Upper lobe of right lung (tissue), 1 donor: Measurements from ENCODE around the gene TRMT10B. TPM values are rescaled to one million over a fixed set of nuclear protein-coding genes. Genes with fewer than 3 reads are reported as not detected.
"Not testable (repeated sequence)": the region's sequence is repeated elsewhere in the genome, so short reads cannot be mapped to it uniquely, and the experiment has no call there.

ENCODE experiments used
- ATAC-seq: fragments of 200-7000 bp; cut with Tn5 transposase; one replicate; pipeline ENCODE4 v1.9.1; 2020; ENCODE audit warnings: mild to moderate bottlenecking, moderate library complexity
- DNase-seq: peaks from one replicate; pipeline ENCODE4 v3.0.0-alpha.2; 2020
- H3K27ac ChIP-seq: fragments of 200-600 bp; one replicate; pipeline ENCODE4 v1.8.0; 2022
- H3K27me3 ChIP-seq: fragments of 200-600 bp; one replicate; pipeline ENCODE4 v1.8.0; 2022; ENCODE audit warnings: mild to moderate bottlenecking
- H3K36me3 ChIP-seq: fragments of 200-600 bp; one replicate; pipeline ENCODE4 v1.8.0; 2022
- H3K4me1 ChIP-seq: fragments of 200-600 bp; one replicate; pipeline ENCODE4 v1.8.0; 2022
- H3K4me3 ChIP-seq: fragments of 200-600 bp; one replicate; pipeline ENCODE4 v1.8.0; 2022; ENCODE audit warnings: mild to moderate bottlenecking
- H3K9me3 ChIP-seq: fragments of 200-600 bp; one replicate; pipeline ENCODE4 v1.8.0; 2022
- intact Hi-C: fragments of 100-400 bp; cut with DNase I; formaldehyde crosslinking; loops from one replicate; pipeline ENCODE4 v1.11.0; 2022
- total RNA-seq: library from RNA; stranded (reverse); fragmentation: NEBNext Ultra II Directional; extraction: Animal tissue kit (Norgen Biotek cat#: 25700); gene quantifications from one replicate; pipeline ENCODE4 v1.2.1, GENCODE V29; 2021
- TF ChIP-seq, protein P1 (sequence below): fragments of 200-600 bp; IDR thresholded peaks from one replicate; pipeline ENCODE4 v1.8.0; 2022; ENCODE audit warnings: antibody characterized with exemption
- donor health status: DM: no; HTN: yes; CAD: no; lungs with severe emphysema.

TRMT10B gene
- total RNA-seq, 1 donor from 2014 or later: 11.8 TPM

GRCh38 chr9:37745970-37746369 is 7.6 kb upstream of the TRMT10B start:
- Histone ChIP-seq H3K4me3 (no peak overlapping the region), H3K27me3 (no peaks in the 10 kb centered on the region), H3K9me3 (no peaks in the 10 kb centered on the region), H3K27ac (no peak overlapping the region), H3K36me3 (no peaks in the 10 kb centered on the region), H3K4me1 (no peaks in the 10 kb centered on the region)
- intact Hi-C loops: no loop called here
- TF ChIP-seq, protein P1, sequence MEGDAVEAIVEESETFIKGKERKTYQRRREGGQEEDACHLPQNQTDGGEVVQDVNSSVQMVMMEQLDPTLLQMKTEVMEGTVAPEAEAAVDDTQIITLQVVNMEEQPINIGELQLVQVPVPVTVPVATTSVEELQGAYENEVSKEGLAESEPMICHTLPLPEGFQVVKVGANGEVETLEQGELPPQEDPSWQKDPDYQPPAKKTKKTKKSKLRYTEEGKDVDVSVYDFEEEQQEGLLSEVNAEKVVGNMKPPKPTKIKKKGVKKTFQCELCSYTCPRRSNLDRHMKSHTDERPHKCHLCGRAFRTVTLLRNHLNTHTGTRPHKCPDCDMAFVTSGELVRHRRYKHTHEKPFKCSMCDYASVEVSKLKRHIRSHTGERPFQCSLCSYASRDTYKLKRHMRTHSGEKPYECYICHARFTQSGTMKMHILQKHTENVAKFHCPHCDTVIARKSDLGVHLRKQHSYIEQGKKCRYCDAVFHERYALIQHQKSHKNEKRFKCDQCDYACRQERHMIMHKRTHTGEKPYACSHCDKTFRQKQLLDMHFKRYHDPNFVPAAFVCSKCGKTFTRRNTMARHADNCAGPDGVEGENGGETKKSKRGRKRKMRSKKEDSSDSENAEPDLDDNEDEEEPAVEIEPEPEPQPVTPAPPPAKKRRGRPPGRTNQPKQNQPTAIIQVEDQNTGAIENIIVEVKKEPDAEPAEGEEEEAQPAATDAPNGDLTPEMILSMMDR: no peak
- DNase-seq (no peak), ATAC-seq (no peak)

GRCh38 chr9:37746448-37747270 is 6.9 kb upstream of the TRMT10B start:
- intact Hi-C loops: no loop called here
- TF ChIP-seq, protein P1: no peak

GRCh38 chr9:37747271-37747753 is 6.3 kb upstream of the TRMT10B start:
- DNase-seq (peak; percentile 70), ATAC-seq (peak; percentile 88)
- H3K4me3 ChIP-seq: no peak overlapping the region
- no peaks in the 10 kb centered on the region for H3K36me3 ChIP-seq
- no peaks in the 10 kb centered on the region for H3K27me3 ChIP-seq
- H3K4me1 ChIP-seq: no peaks in the 10 kb centered on the region
- TF ChIP-seq, protein P1: peak; percentile 95
- intact Hi-C loops: no loop called here
- no peak overlapping the region for H3K27ac ChIP-seq
- no peaks in the 10 kb centered on the region for H3K9me3 ChIP-seq

More at GRCh38 chr9:37746448-37747270, 6.9 kb upstream of the TRMT10B start:
- H3K27ac ChIP-seq: no peak overlapping the region
- ATAC-seq: no peak
- no peaks in the 10 kb centered on the region for H3K9me3 ChIP-seq
- no peaks in the 10 kb centered on the region for H3K36me3 ChIP-seq
- H3K27me3 ChIP-seq: no peaks in the 10 kb centered on the region
- no peaks in the 10 kb centered on the region for H3K4me1 ChIP-seq
- no peak for DNase-seq
- H3K4me3 ChIP-seq: no peak overlapping the region

- Histone ChIP-seq H3K4me1 (peaks cover 4% of the 10 kb centered on the region), H3K27ac (no peak overlapping the region), H3K4me3 (no peak overlapping the region), H3K36me3 (no peaks in the 10 kb centered on the region), H3K27me3 (no peaks in the 10 kb centered on the region), H3K9me3 (no peaks in the 10 kb centered on the region)
- DNase-seq (no peak), ATAC-seq (no peak)
- TF ChIP-seq, protein P1: no peak
- intact Hi-C loops: no loop called here
Observed at GRCh38 chr9:37749129-37749528, 4.5 kb upstream of the TRMT10B start.

DNA sequence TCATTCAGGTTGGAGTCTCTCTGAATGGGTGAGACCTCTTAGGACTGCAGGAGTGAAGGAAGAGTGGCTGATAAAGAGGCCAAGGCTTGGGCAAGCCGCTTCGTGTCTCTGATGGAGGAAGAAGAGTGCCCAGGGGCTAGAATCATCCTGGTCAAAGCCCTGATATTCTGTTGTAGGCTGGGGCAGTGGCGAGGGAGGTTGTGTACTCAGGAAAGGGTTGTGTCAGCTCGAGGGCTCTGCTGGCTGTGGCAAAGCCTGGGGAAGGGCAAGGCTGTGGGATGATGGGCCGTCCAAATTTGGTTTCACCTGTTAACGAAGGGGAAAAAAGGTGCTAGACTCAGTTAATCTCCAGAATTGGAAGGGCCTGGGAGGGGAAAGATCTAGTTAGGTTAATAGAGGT is 2.4 kb upstream of the TRMT10B start:
- DNase-seq: no peak
- H3K9me3 ChIP-seq: no peaks in the 10 kb centered on the region
- no peak overlapping the region for H3K4me3 ChIP-seq
- intact Hi-C loops: no loop called here
- TF ChIP-seq, protein P1: no peak
- no peaks in the 10 kb centered on the region for H3K27me3 ChIP-seq
- H3K36me3 ChIP-seq: no peaks in the 10 kb centered on the region
- no peak overlapping the region for H3K27ac ChIP-seq
- no peak for ATAC-seq
- H3K4me1 ChIP-seq: peaks cover 9% of the 10 kb centered on the region

GRCh38 chr9:37751704-37752103 is 1.9 kb upstream of the TRMT10B start:
- H3K4me1 ChIP-seq, H3K27ac ChIP-seq, H3K4me3 ChIP-seq, intact Hi-C loops, H3K27me3 ChIP-seq, H3K9me3 ChIP-seq, H3K36me3 ChIP-seq, DNase-seq, ATAC-seq: not testable (repeated sequence)

DNA sequence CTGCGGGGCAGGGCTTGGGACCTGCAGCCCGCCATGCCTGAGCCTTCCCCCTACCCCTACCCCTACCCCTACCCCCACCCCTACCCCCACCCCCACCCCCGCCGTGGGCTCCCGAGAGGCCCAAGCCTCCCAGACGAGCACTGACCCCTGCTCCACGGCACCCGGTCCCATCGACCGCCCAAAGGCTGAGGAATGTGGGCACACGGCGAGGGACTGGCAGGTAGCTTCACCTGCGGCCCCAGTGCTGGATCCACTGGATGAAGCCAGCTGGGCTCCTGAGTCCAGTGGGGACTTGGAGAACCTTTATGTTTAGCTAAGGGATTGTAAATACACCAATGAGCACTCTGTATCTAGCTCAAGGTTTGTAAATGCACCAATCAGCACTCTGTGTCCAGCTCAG is 1.5 kb upstream of the TRMT10B start:
- H3K4me3 ChIP-seq, intact Hi-C loops, DNase-seq, H3K9me3 ChIP-seq, H3K4me1 ChIP-seq, H3K36me3 ChIP-seq, H3K27me3 ChIP-seq, H3K27ac ChIP-seq, ATAC-seq: not testable (repeated sequence)
